Measurements from ENCODE around the gene PTTG2. TPM values are rescaled to one million over a fixed set of nuclear protein-coding genes. Genes with fewer than 3 reads are reported as not detected.
"Not testable (repeated sequence)": the region's sequence is repeated elsewhere in the genome, so short reads cannot be mapped to it uniquely, and the experiment has no call there.

Gene PTTG2
- total RNA-seq = 1.9 TPM in 2 replicates

- intact Hi-C loops (cut with micrococcal nuclease) = no loop called here
Observed at GRCh38 chr4:37960098-37960497, at the start of gene PTTG2. Gene PTTG2, plus strand, starts transcription at chr4:37960398. Its CDS starts 37 bp downstream, at chr4:37960435.

GRCh38 chr4:37914539-37914938 is 45.7 kb upstream of the PTTG2 start:
- intact Hi-C loops (cut with micrococcal nuclease) = no loop called here

- intact Hi-C loops (cut with micrococcal nuclease) = no loop called here
Observed at GRCh38 chr4:37917388-37917787, 42.8 kb upstream of the PTTG2 start.

GRCh38 chr4:37918653-37919052 is 41.5 kb upstream of the PTTG2 start:
- intact Hi-C loops (cut with micrococcal nuclease) = no loop called here

GRCh38 chr4:37922328-37922727 is 37.9 kb upstream of the PTTG2 start:
- intact Hi-C loops (cut with micrococcal nuclease) = no loop called here

GRCh38 chr4:37923089-37923488 is 37.1 kb upstream of the PTTG2 start:
- intact Hi-C loops (cut with micrococcal nuclease) = not testable (repeated sequence)

- intact Hi-C loops (cut with micrococcal nuclease) = no loop called here
Observed at GRCh38 chr4:37924946-37925345, 35.3 kb upstream of the PTTG2 start.

GRCh38 chr4:37927434-37927833 is 32.8 kb upstream of the PTTG2 start:
- intact Hi-C loops (cut with micrococcal nuclease) = no loop called here

- intact Hi-C loops (cut with micrococcal nuclease) = loop anchor here (1.0 kb wide), 1 partner anchor 37 kb away; the partner anchor contains the start of gene TBC1D1
Observed at GRCh38 chr4:37928426-37929416, 31.5 kb upstream of the PTTG2 start.

GRCh38 chr4:37934096-37934495 is 26.1 kb upstream of the PTTG2 start:
- intact Hi-C loops (cut with micrococcal nuclease) = no loop called here

- intact Hi-C loops (cut with micrococcal nuclease) = no loop called here
Observed at GRCh38 chr4:37934609-37935008, 25.6 kb upstream of the PTTG2 start.

GRCh38 chr4:37935026-37935425 is 25.2 kb upstream of the PTTG2 start:
- intact Hi-C loops (cut with micrococcal nuclease) = no loop called here

GRCh38 chr4:37936889-37937498 is 23.2 kb upstream of the PTTG2 start:
- intact Hi-C loops (cut with micrococcal nuclease) = no loop called here

GRCh38 chr4:37938208-37938607 is 22.0 kb upstream of the PTTG2 start:
- intact Hi-C loops (cut with micrococcal nuclease) = no loop called here

- intact Hi-C loops (cut with micrococcal nuclease) = no loop called here
Observed at GRCh38 chr4:37946503-37947179, 13.6 kb upstream of the PTTG2 start.

GRCh38 chr4:37948542-37948941 is 11.7 kb upstream of the PTTG2 start:
- intact Hi-C loops (cut with micrococcal nuclease) = no loop called here

- intact Hi-C loops (cut with micrococcal nuclease) = no loop called here
Observed at GRCh38 chr4:37949636-37950426, 10.4 kb upstream of the PTTG2 start.

GRCh38 chr4:37951461-37952352 is 8.5 kb upstream of the PTTG2 start:
- intact Hi-C loops (cut with micrococcal nuclease) = no loop called here

- intact Hi-C loops (cut with micrococcal nuclease) = no loop called here
Observed at GRCh38 chr4:37953156-37953555, 7.0 kb upstream of the PTTG2 start.
